GM12864 (cell line): Measurements from ENCODE around the gene CDHR2.

Experiments used
- DNase-seq: peaks from one replicate; pipeline ENCODE4 v3.0.0-alpha.2; 2011; ENCODE audit warnings: low read depth
- H3K4me3 ChIP-seq: 2 replicates; pipeline ENCODE4 v1.5.1; 2011; ENCODE audit warnings: mild to moderate bottlenecking, low read depth, low read length, control low read depth
- CTCF ChIP-seq: IDR thresholded peaks from 2 replicates; pipeline ENCODE4 v1.5.1; 2011; ENCODE audit warnings: low read depth, mild to moderate bottlenecking, moderate library complexity, low read length, control low read depth, inconsistent platforms; ENCODE audit errors: missing control alignments

Gene CDHR2

GRCh38 chr5:176548967-176549444, at the start of gene CDHR2:
Gene CDHR2 (plus strand): TSS chr5:176549342. CDS start chr5:176565353, 16,011 bp downstream.
- H3K4me3 ChIP-seq, result no peak within 1 kb of the TSS
- TF ChIP-seq CTCF, result no peak
- DNase-seq, result no peak

- H3K4me3 ChIP-seq, result no peak overlapping the region
- TF ChIP-seq CTCF, result no peak
- DNase-seq, result no peak
Measured at GRCh38 chr5:176500511-176500910, 48.6 kb upstream of the CDHR2 start.

GRCh38 chr5:176501333-176501732, 47.8 kb upstream of the CDHR2 start:
- H3K4me3 ChIP-seq, result no peak overlapping the region
- TF ChIP-seq CTCF, result no peak
- no peak for DNase-seq

GRCh38 chr5:176503496-176503895, 45.6 kb upstream of the CDHR2 start:
- DNase-seq, result no peak
- no peak overlapping the region for H3K4me3 ChIP-seq
- no peak for TF ChIP-seq CTCF

- TF ChIP-seq CTCF, result no peak
- no peak for DNase-seq
Measured at GRCh38 chr5:176507911-176508310, 41.2 kb upstream of the CDHR2 start.

GRCh38 chr5:176508603-176509002, 40.5 kb upstream of the CDHR2 start:
- H3K4me3 ChIP-seq, result no peak overlapping the region
- no peak for DNase-seq
- TF ChIP-seq CTCF, result no peak

More at GRCh38 chr5:176507911-176508310, 41.2 kb upstream of the CDHR2 start:
- no peak overlapping the region for H3K4me3 ChIP-seq

GRCh38 chr5:176513788-176514187, 35.4 kb upstream of the CDHR2 start:
- no peak overlapping the region for H3K4me3 ChIP-seq
- no peak for TF ChIP-seq CTCF
- no peak for DNase-seq
